Bronchial epithelial cell (primary cell): Measurements from ENCODE around the gene CDC14B. TPM values are rescaled to one million over a fixed set of nuclear protein-coding genes. Genes with fewer than 3 reads are reported as not detected.
"Not testable (repeated sequence)": the region's sequence is repeated elsewhere in the genome, so short reads cannot be mapped to it uniquely, and the experiment has no call there.

Experiments used
- DNase-seq: peaks from one replicate; pipeline ENCODE4 v3.0.0-alpha.2; 2010; ENCODE audit warnings: low read depth
- FAIRE-seq: peaks from 2 replicates; lab custom pipeline; 2011; peaks lifted over from hg19 to GRCh38; lab: Jason Lieb, UNC
- H3K27me3 ChIP-seq: 2 replicates; pipeline ENCODE4 v1.5.1; 2011; ENCODE audit warnings: low read length; ENCODE audit not compliant: control insufficient read depth, insufficient read depth
- H3K36me3 ChIP-seq: 2 replicates; pipeline ENCODE4 v1.5.1; 2011; ENCODE audit warnings: low read length; ENCODE audit not compliant: control insufficient read depth, insufficient read depth
- H3K4me3 ChIP-seq: 2 replicates; pipeline ENCODE4 v1.5.1; 2011; ENCODE audit warnings: mild to moderate bottlenecking, low read depth, low read length, control low read depth
- CTCF ChIP-seq: IDR thresholded peaks from 2 replicates; pipeline ENCODE4 v1.5.1; 2011; ENCODE audit warnings: mild to moderate bottlenecking, moderate library complexity, low read length, control low read depth, inconsistent platforms; ENCODE audit not compliant: insufficient read depth, severe bottlenecking
- total RNA-seq: library from RNA; depleted of rRNA; stranded (reverse); fragments of >200 nt; gene quantifications from 2 replicates; pipeline ENCODE4 v1.2.1, GENCODE V29; 2014

The CDC14B gene
- total RNA-seq, 1 donor from 2014 or later = 11.6 TPM

DNA sequence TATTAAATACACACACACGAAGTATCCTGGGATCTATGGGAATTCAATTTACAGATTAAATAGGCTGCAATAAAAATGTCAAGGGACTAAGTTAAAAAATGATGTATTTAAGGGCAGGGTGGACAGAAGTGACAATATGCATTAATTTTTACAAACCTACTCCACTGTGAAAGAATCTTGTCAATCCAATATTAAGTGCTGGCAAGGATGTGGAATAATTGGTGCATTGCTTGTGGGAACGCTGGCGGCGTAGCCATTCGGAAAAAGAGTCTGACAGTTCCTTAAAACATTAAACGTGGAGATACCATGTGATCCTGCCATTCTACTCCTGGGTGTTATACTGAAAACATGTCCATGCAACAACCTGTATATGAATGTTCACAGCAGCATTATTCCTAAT is 4.2 kb downstream of the CDC14B start:
- Histone ChIP-seq H3K36me3 (no peaks in the 10 kb centered on the region), H3K27me3 (no peaks in the 10 kb centered on the region), H3K4me3 (no peak overlapping the region)
- FAIRE-seq (no peak), DNase-seq (no peak)
- no peak for TF ChIP-seq CTCF

GRCh38 chr9:96614664-96615063 is 5.0 kb downstream of the CDC14B start:
- H3K4me3 ChIP-seq, H3K36me3 ChIP-seq, H3K27me3 ChIP-seq, DNase-seq, FAIRE-seq: not testable (repeated sequence)

- DNase-seq (no peak), FAIRE-seq (no peak)
- H3K27me3 ChIP-seq = no peaks in the 10 kb centered on the region
- H3K4me3 ChIP-seq = no peak overlapping the region
- H3K36me3 ChIP-seq = no peaks in the 10 kb centered on the region
- no peak for TF ChIP-seq CTCF
Observed at GRCh38 chr9:96612966-96613589, 6.6 kb downstream of the CDC14B start.

GRCh38 chr9:96612105-96612965 is 7.3 kb downstream of the CDC14B start:
- no peaks in the 10 kb centered on the region for H3K36me3 ChIP-seq
- no peaks in the 10 kb centered on the region for H3K27me3 ChIP-seq
- peak; percentile 86 for FAIRE-seq
- DNase-seq = peak; percentile 77
- no peak overlapping the region for H3K4me3 ChIP-seq
- no peak for TF ChIP-seq CTCF

DNA sequence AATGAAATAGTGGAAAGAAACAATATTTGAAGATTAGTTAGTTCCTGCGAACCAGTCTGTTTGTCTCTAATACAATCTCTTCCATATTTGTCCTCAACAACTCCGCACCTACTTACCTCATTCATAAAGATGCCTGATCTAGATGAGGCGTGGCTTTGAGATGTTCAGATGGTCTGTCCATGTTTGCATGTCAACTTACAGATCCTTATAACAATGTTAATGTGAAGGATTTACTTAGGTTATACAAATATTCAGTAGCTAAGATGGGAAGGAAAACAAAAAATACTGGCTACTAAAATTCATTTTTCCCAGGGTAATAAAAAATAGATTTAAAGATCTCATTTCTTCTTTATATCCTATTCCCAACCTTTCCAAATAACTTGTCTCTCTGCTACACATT is 8.3 kb downstream of the CDC14B start:
- Histone ChIP-seq H3K36me3 (no peaks in the 10 kb centered on the region), H3K4me3 (no peak overlapping the region), H3K27me3 (no peaks in the 10 kb centered on the region)
- no peak for TF ChIP-seq CTCF
- FAIRE-seq (no peak), DNase-seq (no peak)

DNA sequence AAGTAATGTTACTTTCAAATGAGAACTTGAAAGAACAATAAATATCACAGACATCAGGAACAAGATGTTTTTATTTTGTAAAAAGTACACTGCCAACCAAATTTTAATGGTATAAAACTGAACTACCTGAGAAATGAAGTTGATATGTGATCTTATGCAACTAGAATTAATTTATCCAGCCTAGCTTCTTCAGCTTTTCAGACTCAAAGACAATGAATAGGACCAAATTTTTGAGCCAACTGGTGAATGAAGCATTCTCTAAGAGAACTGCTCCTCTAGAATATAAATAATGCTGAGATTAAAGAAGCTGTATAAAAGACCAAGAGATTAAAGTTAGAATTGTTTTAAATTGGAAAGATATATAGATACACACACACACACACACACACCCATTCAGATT is 9.9 kb downstream of the CDC14B start:
- Histone ChIP-seq H3K4me3 (no peak overlapping the region), H3K36me3 (no peaks in the 10 kb centered on the region), H3K27me3 (no peaks in the 10 kb centered on the region)
- no peak for TF ChIP-seq CTCF
- FAIRE-seq (no peak), DNase-seq (no peak)
